DMS53 treated with DMSO at 0.1 percent for 48 hours (cell line): ENCODE results near the gene TCF7.

ENCODE experiments used
- DNase-seq: peaks from one replicate; lab custom pipeline; 2025; ENCODE audit not compliant: unreplicated experiment; lab: John Stamatoyannopoulos, UW

The TCF7 gene

DNA sequence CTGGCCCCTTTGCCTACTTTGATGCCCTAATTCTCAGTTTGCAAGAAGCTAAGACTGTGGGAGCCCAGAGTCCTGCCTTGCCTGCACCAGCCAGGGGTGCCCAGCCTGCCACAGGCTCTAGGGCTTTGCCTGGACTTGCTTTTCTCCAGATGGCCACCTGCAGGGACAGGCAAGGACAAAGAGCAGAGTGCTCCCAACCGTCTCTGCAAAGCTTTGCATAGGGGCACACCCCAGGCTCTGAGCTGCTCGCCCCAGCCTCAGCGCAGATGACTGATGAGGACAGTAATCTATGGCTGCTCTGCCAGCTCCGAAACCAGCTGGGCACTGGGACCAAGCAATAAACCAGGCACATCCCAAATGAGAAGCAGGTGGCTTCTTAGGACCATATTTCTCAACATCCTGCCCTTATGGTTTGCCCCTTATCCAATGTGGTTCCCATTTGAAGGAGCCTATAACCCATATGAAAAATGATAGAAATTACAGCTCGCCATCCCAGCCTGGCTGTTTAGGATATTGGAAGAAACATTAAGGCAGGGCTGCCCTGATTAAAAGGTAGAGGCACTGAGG lies 25.4 kb upstream of the TCF7 start:
- no peak for DNase-seq

DNA sequence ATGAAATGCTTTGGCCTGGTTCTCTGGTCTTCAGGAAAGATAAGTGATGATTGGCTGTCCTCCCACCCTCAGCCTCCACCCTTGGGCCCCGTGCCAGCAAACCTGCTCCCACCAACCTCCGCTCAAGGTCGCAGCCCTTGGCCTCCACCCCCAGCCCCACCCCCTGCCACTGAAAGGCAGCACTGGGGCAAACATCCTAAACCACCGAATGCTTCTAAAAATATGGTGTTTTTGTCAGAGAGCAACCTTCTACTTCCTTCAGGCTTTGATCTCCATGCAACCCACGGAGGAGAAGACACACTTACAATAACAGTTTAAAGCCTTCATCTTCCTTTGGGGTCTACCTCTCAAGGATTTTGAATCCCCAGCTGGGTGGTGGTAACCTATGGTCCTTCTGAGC lies 24.0 kb upstream of the TCF7 start:
- DNase-seq, result no peak

DNA sequence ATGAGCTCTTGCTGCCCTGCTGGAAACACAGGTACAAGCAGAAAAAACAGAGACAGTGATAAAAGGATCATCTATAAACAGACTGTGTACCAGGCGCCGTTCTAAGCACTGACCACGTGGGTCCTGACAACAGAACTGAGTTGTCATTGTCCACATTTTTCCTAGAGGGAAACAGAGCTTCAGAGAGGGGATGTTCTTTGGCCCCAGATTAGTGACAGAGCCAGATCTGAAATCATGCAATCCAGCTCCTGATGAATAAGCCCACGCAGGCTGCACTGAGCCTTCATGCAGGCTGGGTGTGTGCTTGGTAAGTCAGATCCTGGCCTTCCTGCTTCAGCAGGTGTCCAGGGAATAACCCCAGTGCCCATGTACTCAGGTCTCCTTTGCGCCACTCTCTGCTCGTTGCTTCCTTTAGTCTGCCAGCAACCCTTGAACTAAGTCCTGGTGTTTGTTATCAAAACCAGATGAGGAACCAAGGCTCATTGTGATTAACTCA lies 22.8 kb upstream of the TCF7 start:
- no peak for DNase-seq

DNA sequence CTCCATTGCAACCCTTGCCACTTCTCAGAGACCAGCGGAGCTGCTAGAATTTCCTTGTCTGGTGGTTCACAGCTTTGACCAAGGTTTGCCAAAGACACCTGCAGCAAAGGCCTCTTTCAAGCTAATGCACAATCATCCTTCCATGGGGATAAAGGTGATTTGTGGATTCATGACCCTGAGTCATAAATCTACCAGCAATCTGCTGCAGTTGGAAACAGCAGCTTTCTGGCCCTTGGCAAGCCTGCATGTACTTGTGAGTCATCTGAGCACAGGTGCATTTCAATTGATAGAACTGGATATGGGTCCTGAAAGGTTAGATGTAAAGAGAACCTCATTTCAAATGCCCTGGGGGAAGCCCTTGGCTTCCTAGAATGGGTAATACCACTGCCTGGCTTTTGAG lies 21.6 kb upstream of the TCF7 start:
- DNase-seq, result no peak

DNA sequence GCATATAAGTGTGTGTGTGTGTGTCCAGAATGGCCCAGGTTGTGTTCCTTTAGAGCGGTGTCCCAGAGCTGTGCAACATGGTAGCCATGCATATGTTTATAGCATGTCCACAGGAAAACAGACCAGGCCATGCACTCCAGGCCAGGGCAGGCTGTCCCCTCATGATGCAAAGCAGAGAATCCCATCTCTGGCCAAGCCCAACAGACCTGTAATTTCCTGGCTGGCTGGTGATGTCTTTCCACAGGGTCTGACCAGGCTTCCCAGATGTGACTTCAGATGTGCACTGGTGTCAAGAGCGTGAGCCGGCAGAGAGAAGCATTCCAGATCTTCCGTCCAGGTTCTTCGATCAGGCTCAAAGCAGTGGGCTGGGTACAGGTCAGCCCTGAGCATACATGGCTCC lies 21.1 kb upstream of the TCF7 start:
- DNase-seq, result no peak

DNA sequence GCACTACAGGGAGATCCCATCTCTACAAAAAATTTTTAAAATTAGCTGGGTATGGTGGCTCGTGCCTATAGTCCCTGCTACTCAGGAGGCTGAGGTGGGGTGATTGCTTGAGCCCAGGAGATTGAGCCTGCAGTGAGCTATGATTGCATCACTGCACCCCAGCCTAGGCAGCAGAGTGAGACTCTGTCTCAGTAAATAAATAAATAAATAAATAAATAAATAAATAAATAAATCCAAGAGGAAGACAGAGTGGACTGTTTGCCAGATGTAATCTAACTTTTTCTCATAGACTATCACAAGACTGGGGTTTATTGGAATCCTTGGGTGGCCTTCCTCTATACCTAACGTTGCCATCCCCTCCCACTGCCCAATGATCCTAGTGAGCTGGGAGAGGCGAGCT lies 19.2 kb upstream of the TCF7 start:
- DNase-seq, result no peak

DNA sequence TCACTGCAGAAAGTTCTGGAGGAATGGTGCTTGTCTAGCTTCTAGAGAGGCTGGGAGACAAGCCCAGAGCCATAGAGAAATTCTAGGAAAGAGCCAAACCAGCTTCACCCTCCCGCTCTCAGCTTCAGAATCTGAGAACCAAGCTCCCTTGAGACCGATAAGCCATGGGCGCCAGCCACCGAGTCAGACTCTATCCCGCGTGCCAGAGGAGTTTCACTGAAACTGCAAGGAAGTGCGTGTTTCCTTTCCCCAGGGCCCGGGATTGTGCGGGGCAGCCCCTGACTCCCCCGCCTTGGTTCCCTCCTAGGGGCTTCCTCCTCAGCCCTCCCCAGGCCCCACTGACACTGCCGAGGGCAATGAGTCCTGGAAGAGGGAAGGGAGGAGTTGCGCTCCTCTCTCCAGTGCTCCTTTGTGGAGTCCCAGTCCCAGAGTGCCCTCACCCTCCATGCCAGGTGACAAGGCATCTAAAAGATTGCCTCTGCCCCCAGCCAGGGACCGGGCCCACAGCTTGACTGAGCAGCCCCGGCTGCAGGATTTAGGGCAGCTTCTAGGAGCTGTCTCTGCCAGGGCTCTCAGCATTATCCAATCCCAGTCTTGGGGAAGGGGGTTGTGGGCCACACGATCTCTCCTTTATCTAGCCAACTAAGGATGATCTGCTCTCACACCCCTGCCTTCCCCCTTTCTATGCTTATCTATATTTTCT lies 18.4 kb upstream of the TCF7 start:
- DNase-seq, result no peak

DNA sequence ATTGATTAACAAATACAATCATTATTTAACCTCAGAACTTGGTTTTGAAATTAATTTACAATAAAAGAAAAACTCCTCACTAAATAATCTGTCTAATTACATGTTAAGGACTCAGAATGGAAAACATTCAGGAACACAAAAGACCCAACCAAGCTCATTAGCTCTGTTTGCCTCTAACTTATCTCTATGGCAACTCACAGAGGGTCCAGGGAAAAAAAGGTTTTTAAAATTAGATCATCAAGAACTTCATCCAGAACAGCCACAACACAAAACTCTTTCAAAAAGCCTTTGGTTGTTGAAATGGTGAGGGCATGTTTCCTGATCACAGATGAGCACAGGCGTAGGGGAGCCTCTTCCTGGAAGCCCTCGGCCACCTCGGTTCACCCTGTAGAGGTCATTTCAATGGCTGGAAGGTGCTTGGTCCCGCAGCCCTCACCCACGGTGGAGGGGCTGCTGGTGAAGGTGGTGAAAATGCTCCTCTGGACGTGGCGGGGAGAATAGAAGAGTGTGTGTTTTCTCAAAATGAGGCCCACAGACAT lies 17.2 kb upstream of the TCF7 start:
- no peak for DNase-seq

DNA sequence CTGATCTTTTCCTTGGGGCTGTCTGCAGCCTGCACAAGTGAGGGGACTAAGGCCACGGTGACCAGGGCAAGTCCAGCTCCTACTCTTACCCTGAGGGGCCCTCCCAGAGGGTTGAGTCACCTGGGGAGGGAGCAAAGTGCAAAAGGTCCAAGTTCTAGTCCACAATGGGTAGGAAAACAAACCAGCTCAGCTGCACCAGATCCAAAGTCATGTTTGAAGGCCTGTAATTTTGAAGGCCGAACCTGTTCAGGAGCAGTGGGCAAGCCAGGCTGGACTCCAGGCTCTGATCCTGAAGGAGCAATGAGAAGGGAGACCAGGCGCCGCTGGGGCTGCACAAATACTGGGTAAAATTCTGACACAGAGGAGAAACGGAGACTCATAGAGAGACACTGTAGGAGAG lies 15.8 kb upstream of the TCF7 start:
- DNase-seq, result no peak

DNA sequence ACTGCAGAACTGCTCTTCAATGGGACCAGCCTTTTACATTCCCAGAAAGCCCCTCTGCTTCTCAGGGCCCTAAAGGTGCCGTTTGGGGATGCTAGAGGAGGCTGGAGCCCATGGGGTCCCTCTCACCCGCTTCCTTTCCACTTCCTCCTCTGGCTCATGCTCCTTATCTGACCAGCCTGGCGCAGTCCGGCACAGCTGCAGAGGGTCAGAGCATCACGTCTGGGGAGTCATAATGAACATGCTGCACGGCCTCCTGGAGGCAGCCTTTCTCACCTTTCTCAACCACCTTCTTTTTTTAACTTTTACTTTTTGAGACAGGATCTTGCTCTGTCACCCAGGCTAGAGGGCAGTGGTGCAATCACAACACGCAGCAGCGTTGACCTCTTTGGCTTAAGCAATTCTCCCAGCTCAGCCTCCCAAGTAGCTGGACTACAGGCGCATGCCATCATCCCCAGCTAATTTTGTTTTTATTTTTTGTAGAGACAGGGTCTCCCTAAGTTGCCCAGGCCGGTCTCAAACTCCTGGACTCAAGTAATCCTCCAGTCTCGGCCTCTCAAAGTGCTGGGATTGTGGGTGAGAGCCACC lies 15.1 kb upstream of the TCF7 start:
- no peak for DNase-seq

DNA sequence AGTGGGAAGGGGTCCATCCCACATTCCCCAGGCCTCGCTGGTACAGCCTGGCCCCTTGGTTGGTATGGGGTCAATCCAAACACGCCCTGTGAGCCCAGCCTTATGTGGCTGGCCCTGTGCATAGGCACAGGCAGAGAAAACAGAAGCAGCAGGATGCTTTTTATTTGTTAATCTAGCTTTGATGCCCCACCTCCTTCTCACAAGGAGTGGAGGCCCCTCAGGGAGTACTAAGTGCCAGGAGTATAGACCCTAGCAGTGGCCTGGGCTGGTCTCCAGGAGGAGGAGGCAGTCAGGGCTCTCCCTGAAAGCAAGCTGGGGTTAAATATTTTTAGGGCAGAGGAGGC lies 14.6 kb upstream of the TCF7 start:
- no peak for DNase-seq

DNA sequence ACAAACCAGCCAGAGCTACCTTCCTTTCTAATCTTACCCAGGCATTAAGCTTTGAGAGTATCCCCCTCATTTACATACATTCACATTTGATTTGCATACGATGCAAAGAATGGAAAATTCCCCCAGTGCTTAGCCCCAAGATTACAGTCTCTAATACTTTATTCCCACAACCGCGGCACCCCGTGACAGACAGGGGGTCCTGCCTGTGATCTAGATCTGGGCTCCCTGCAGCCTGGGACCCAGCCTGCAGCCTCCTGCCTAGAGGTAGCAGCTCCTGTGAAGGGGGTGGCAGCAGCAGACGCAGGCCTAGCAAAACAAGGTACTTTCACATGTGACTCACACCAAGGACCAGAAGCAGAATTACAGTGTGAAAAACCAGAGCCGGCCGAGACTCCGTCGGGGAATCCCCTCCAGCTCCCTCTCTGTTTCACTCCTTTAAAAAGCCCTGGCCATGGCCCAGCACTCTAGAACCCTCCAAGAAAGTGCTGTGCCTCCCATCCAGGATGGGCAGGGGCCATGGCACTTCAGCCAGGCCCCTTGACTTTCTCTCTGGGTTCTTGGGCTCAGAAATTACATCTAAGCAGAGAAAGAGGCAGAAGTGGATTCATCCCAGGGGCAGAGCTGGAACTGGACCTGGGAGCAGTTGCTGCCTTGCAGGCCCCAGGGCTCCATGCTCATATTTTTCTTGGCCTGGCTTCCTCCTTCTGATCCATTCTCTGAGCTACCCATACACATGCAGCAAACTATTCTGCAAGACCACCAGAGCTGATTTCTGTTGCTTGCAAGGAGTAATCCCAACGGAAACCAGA lies 14.0 kb upstream of the TCF7 start:
- DNase-seq, result no peak

DNA sequence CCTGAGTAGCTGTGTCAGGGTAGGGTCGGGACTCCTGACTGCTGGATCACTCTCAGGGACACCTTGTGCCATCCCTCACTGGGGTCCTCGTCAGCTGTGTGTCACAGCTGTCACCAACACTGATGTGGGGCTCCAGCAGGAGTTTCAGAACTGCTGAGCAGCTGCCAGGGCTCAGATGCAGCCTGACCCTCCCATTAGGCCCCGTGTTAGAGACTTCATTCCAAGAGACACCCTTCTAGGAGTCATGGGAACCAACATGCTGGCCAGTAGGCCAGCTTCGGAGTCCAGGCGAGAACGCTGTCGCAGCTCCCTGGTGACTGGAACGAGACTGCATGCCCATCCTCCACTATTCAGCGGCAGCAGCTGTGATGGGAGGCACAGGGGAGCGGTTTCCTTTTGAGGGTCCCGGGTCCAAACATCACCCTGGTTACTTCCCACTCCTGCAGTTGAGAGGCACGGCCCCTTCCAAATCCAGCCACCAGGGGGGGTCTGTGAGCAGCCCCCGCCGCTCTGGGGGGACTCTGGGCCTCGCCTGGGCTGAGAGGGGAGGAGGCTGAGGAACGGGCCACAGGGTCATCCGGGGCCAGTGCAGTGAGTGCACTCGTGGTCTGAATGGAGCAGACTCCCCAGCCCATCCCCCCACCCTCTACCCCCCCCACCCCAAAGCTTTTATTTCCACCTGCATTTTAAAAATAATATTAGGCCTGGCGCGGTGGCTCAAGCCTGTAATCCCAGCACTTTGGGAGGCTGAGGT lies 12.6 kb upstream of the TCF7 start:
- DNase-seq, result no peak

DNA sequence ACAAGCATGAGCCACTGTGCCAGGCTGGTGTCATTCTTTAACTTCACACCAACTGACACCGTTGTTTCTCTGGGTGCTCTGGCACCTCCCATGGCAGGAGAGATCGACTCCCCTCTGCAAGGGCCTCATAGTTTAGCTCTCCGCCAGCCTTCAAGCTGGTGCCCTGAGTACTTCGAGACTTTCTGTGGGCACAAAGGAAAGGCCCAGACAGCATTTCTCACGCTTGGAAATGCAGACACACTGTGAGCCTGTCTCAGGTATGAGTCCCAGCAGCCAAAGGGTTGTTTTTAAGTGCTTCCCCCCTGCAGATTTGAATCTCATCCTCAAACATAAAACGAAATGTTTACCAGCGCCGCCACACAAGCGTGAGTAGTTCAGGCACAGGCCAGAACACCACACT lies 11.1 kb upstream of the TCF7 start:
- no peak for DNase-seq

DNA sequence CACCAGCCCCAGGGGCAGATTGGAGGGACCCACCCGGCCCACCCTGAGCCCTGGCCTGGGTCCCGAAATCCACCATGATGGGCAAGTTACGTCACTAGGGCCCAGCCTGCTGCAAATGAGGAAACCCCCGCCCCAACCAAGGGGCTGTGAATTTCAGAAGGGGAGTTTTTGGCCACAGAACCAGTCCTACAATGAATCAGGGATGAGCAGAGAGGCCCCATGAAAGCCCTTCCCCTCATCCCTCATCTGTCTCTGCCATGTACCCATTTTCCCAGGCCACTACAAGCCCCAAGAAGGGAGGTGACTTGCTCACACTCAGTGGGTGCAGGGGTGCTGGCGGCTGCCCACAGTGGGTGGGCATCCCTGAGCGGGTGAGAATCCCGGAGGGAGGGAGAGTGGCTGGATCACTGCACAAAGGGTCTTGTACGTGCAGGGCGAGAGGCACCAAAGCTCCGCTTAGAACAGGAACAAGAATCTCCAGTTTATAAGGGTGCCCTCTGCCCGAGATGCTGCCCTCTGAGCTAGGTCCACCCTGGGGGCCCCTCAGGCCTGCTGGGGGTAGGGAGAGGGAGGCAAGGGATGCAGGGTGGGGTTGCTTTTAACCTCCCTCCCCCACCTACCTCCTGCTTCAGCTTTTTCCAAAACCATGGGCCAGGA lies 10.4 kb upstream of the TCF7 start:
- no peak for DNase-seq

DNA sequence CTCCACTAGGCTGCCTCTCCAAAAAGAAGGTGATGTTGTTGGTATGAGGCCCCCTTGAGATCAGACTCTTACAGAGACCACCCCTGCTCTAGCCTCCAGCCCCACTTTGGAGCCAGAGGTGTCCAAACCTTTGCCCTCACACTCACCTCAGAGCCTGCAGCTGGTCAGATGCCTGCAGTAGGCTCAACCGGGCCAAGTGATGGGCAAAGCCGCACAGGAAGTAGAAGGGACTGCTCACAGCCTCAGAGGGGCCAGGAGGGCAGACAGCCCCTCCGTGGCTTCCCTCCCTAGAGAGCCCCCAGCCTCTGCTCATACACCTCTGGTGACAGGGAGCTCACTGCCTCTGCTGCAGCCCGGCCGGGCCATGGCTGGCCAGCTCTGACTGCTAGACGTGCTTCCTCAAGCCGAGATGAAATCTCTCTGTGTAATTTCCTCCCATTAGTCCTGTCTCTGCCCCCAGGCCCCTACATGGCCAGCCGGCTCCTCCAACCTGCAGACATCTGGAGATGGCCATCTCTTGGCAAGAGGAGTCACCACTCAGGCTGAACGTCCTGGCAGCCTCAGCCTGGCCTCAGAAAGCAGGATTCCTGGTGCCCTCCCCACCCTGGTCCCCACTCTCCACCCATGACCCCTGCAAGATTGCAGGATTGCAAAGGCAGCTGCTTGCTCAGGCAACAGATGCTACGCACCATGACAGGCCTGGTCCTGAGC lies 7.3 kb upstream of the TCF7 start:
- no peak for DNase-seq

DNA sequence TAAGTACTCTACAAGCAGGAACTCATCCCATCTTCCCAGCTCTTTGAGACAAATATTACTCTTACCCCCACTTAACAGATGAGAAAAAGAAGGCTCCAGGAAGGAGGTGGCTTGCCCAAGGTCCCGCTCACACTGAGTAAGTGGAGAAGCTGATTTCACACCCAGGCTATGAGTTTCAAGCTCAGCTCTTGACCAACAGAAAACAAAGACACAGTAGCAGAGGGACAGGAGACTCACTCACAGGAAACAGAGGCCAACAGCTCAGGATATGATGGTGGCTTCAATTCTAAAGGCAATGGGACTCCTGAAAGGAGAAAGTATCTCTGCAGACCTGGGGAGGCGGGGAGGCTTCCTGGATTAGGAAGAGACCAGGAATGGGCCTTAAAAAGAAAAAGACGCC lies 6.7 kb upstream of the TCF7 start:
- DNase-seq, result no peak

DNA sequence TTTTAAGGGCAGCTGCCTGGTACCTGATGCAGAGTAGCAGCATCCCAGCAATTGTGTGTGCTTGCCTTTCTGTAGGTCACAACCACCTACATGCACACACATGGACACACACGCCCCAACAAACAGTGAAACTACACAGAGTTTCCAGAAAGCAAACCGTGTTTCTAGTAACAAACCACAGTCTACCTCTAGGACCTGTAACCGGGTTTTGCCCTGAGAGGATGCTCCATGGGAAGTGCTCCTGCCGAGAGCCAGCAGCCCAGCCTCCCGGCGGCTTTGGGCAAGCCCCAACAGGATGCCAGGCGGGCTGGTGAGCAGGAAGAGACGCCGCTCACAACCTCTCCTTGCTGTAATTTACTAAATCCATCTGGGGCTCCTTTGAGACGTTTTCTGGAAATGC lies 4.1 kb upstream of the TCF7 start:
- DNase-seq, result no peak

DNA sequence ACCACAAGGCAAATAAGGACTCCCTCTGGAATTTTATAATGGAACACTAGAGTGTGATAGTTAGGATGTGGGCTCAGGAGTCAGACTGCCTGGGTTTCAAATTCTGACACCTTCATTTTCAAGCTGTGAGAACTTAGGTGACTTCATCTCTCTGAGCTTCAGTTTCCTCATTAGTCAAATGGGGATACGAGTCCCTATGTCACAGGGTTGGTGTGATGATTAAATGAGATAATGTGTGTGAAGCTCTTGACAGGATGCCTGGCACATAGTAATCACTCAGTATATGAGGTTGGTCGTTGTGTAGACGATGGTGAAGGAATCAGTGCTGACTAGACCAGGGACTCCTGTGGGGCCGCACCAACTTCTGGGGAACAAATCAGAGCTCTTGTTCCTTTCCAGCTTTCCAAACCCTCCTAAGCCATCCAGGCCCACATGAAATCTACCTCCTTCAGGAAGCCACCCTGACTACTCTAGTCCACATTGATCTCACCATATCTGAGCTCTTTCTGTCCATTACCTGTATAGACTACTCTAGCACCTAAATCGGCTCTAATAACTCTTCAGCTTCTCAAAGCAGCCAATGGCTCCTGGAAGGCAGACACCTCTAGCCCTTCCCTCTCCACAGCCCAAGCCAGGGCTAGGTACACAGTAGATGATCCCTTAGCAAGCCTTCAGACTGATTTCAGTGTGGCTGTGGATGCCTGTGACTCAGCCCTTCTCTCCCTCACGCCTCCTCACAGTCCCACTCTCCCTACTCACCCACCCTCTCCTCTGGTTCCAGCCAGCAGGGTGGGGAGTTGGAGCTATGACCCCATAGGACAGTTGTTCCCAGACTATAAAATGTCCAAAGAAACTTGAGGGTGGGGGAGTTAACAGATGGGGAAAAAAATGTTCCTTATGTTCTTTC lies 2.5 kb upstream of the TCF7 start:
- DNase-seq, result no peak
